PFSK-1 (cell line): ENCODE data around the gene CER1.

Source experiments
- FOXP2 ChIP-seq: optimal IDR thresholded peaks from 2 replicates; pipeline ENCODE3; 2011; ENCODE audit warnings: borderline replicate concordance, control low read depth, inconsistent platforms; ENCODE audit not compliant: insufficient read depth; ENCODE audit errors: extremely low read length, extremely low read depth
- POLR2AphosphoS5 ChIP-seq: IDR thresholded peaks from 2 replicates; pipeline ENCODE4 v1.6.1; 2012; ENCODE audit warnings: low read depth, mild to moderate bottlenecking, control low read depth, low read length, moderate library complexity
- SIN3A ChIP-seq: IDR thresholded peaks from 2 replicates; pipeline ENCODE4 v1.6.1; 2012; ENCODE audit warnings: mild to moderate bottlenecking, low read length, moderate library complexity, borderline replicate concordance; ENCODE audit not compliant: insufficient read depth
- TAF1 ChIP-seq: IDR thresholded peaks from 2 replicates; pipeline ENCODE4 v1.6.1; 2012; ENCODE audit warnings: low read length, control low read depth, borderline replicate concordance; ENCODE audit not compliant: insufficient read depth
- TF ChIP-seq, protein P1 (sequence below), 2 experiments: IDR thresholded peaks; 2 replicates each; pipeline versions ENCODE4 v1.6.1 to v1.8.0; 2011 to 2012; ENCODE audit warnings: low read depth in 2 of 2, low read length in 2 of 2, control low read depth in 1 of 2, inconsistent platforms in 1 of 2, mild to moderate bottlenecking in 1 of 2, moderate library complexity in 1 of 2; ENCODE audit not compliant: insufficient read depth in 1 of 2

Gene CER1

DNA sequence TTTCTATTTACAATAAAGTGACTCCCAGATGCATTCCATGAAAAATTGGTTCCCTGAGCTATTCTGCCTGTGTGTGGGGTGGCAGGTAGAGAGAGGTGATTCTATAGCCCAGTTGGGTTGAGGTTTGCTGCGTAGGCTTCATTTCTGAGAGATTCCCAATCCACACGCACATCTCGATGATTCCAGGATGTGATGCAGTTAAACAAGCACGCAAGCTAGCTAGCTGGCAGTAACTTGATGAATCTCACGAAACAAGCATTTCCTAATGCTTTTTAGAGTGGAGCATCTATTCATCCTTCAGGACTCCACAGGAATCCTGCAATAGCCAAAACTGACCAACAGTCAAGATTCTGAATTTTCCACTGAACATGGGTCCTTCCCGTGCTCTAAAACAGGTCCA lies 43.8 kb upstream of the CER1 start:
- TF ChIP-seq FOXP2 (no peak), TAF1 (no peak), SIN3A (no peak)
- TF ChIP-seq, protein P1, sequence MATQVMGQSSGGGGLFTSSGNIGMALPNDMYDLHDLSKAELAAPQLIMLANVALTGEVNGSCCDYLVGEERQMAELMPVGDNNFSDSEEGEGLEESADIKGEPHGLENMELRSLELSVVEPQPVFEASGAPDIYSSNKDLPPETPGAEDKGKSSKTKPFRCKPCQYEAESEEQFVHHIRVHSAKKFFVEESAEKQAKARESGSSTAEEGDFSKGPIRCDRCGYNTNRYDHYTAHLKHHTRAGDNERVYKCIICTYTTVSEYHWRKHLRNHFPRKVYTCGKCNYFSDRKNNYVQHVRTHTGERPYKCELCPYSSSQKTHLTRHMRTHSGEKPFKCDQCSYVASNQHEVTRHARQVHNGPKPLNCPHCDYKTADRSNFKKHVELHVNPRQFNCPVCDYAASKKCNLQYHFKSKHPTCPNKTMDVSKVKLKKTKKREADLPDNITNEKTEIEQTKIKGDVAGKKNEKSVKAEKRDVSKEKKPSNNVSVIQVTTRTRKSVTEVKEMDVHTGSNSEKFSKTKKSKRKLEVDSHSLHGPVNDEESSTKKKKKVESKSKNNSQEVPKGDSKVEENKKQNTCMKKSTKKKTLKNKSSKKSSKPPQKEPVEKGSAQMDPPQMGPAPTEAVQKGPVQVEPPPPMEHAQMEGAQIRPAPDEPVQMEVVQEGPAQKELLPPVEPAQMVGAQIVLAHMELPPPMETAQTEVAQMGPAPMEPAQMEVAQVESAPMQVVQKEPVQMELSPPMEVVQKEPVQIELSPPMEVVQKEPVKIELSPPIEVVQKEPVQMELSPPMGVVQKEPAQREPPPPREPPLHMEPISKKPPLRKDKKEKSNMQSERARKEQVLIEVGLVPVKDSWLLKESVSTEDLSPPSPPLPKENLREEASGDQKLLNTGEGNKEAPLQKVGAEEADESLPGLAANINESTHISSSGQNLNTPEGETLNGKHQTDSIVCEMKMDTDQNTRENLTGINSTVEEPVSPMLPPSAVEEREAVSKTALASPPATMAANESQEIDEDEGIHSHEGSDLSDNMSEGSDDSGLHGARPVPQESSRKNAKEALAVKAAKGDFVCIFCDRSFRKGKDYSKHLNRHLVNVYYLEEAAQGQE (IDR thresholded peaks at IDR 0.05; ENCODE audit: insufficient read depth in 1 of 2, low read depth in 2 of 2, low read length in 2 of 2) = no peak

DNA sequence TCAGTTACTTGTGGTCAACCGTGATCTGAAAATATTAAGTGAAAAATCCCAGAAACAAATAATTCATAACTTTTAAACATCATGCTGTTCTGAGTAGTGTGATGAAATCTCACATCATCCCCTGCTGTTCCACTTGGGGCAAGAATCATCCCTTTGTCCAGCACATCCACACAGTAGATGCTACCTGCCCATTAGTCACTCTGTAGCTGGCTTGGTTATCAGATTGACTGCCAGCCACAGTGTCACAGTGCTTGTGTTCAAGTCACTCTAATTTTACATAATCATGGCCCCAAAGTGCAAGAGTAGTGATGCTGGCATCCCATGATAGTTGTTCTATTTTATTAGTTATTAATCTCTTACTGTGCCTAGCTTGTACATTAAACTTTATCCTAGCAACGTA lies 39.1 kb upstream of the CER1 start:
- TF ChIP-seq, protein P1 (IDR thresholded peaks at IDR 0.05; ENCODE audit: insufficient read depth in 1 of 2, low read depth in 2 of 2, low read length in 2 of 2) = no peak
- TF ChIP-seq POLR2AphosphoS5 (no peak), FOXP2 (no peak), TAF1 (no peak), SIN3A (no peak)

DNA sequence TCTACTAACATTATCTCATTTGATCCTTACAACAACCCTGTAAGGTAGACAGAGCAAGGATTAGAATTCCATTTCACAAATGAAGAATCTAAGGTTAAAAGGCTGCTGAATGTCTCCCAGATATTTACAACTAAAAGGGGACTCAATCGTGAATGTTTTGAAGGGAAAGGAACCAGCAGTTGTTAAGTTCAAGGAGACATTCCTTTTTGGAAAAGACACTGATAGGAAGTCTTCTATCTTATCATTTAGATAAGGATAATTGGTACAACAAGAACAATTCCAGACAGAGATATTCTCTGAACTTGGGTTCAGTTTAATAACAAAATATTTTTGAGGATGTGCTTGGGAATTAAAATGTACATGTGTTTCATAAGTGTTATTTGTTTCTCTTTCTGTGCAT lies 37.5 kb upstream of the CER1 start:
- no peak for TF ChIP-seq TAF1
- no peak for TF ChIP-seq FOXP2
- TF ChIP-seq SIN3A = no peak
- TF ChIP-seq POLR2AphosphoS5 = no peak
- TF ChIP-seq, protein P1 (IDR thresholded peaks at IDR 0.05; ENCODE audit: insufficient read depth in 1 of 2, low read depth in 2 of 2, low read length in 2 of 2) = no peak

DNA sequence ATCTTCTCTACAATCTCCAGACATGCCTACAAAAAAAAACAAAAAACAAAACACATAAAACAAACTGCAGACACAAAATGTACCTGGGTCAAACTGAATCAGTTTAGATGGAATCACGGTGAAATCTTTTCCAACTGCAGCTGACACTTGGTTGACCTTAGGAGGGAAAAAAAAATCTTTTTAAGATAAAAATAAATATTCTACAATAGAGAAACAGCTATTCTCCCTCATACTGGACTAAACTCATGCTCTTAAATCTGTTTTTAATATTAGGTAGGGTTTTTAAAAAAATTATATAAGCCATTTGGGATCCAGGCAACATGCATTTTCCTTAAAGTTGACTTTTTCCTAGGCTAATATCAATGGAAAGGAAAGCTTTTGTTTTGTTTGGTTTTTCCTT lies 33.8 kb upstream of the CER1 start:
- TF ChIP-seq, protein P1 (IDR thresholded peaks at IDR 0.05; ENCODE audit: insufficient read depth in 1 of 2, low read depth in 2 of 2, low read length in 2 of 2) = no peak
- TF ChIP-seq TAF1 (no peak), POLR2AphosphoS5 (no peak), SIN3A (no peak), FOXP2 (no peak)

DNA sequence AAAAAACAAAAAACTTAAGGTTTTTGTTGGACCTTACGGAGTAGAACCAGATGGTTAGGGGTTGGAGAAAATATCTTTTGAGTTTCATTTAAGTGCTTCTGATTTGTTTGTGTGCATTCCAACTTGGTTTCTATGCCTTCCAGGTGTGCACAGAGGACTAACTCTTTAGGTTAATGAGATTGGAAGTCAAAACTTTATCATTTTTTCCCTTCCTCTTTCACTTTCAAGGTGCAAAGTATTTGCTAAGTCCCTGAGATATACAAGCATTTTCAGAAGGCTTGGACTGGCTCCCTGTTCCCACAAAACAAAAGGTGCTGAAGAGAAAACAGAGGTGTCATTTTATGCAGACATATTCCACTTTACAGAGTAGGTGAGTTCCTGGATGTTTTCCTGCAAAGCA lies 30.3 kb upstream of the CER1 start:
- TF ChIP-seq, protein P1 (IDR thresholded peaks at IDR 0.05; ENCODE audit: insufficient read depth in 1 of 2, low read depth in 2 of 2, low read length in 2 of 2) = no peak
- TF ChIP-seq TAF1 (no peak), FOXP2 (no peak), SIN3A (no peak), POLR2AphosphoS5 (no peak)
